Transverse colon (tissue), 3 donors: ENCODE results near the gene NXPH1.

Source experiments
- POLR2A ChIP-seq: fragments of 450-650 bp; IDR thresholded peaks from one replicate; pipeline ENCODE4 v1.6.1; 2016; ENCODE audit warnings: antibody characterized with exemption, mild to moderate bottlenecking, moderate library complexity
- POLR2AphosphoS5 ChIP-seq, 3 donors: sonication (generic); formaldehyde crosslinking; IDR thresholded peaks; one replicate each; pipeline ENCODE4 v1.6.1; 2016; ENCODE audit warnings: antibody characterized with exemption in 3 of 3

DNA sequence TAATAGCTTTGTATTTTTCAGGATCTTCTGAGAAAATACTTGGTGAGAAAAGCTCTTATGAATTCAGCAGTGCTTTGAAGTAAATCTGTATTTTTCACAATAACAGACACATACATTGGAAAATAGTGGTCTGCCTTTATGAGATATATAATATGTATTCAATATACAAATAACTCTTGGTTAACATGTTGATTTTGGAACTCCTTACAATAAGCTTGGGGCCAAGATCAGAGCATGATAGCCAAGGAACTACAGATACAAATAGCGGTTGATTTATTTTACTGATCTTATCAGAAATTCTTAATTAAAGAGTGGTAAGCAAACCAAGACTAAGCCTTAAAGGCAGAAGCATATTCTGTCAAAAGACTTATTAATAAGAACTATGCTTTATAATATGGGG lies 24.5 kb upstream of the NXPH1 start:
- no peak for TF ChIP-seq POLR2A
- TF ChIP-seq POLR2AphosphoS5 (IDR thresholded peaks at IDR 0.05): no peak
